GM04504 (cell line): ENCODE data around the gene LPGAT1.
"Not testable (repeated sequence)": the region's sequence is repeated elsewhere in the genome, so short reads cannot be mapped to it uniquely, and the experiment has no call there.

ENCODE experiments used
- DNase-seq: peaks from one replicate; pipeline ENCODE4 v3.0.0-alpha.2; 2012; ENCODE audit warnings: low read depth

LPGAT1 gene, protein sequence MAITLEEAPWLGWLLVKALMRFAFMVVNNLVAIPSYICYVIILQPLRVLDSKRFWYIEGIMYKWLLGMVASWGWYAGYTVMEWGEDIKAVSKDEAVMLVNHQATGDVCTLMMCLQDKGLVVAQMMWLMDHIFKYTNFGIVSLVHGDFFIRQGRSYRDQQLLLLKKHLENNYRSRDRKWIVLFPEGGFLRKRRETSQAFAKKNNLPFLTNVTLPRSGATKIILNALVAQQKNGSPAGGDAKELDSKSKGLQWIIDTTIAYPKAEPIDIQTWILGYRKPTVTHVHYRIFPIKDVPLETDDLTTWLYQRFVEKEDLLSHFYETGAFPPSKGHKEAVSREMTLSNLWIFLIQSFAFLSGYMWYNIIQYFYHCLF

DNA sequence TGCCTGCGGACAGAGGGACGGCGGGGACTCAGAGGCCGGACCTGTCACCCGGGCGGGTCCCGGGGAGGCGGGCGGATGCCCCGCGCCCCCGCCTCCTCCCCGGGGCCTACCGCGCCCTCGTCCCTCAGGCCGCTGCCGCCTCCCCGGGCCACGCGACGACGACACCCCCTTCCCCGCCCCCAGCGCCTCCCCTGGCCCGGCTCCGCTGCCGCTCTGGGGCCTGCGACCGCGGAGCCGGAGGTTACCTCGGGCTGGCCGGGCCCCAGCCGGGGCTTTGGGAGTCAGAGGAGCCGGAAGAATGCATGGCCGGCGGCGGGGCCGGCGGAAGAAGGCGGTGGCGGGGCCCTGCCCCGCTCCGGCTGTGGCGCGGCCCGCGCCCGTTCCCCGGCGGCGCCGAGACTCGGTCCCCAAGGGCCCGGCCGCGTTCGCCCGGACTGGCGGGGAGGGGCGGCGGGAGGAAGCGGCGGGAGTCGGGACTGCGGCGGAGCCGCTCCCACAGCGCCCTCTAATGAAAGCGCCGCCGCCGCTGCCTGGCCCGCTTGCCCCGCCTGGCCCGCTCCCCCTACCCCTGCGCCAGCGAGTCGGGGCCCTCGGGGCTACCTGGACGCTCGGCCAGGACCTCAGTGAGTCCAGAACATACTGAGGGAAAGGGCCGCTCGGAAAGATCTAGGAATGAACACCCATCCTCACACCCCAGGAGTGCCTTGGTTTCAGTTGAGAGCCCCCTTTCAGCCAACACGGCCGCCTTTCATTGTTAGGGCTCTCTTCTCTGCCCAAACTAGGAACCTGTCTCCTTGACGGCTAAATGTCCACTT is at the start of gene LPGAT1:
Gene LPGAT1, minus strand, starts transcription at position 436 of the 815 bp plus-strand sequence. CDS start 1,467 bp downstream, outside the sequence.
- peak; percentile 27 for DNase-seq

DNA sequence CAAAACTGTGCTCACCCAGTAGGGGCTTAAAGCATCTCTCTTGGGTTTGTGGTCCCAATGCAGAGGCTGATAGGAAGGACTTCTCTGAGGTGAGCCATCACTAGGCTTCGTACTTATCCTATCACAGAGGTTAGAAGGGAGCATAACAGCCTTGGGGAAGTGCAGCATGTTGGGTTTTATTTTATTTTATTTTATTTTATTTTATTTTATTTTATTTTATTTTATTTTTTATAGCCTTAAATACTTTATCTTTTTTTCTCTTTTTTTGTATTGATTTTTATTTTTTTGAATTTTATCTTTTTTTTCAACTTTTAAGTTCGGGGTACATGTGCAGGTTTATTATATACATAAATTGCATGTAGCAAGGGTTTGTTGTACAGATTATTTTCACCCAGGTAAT is 48.9 kb upstream of the LPGAT1 start:
- no peak for DNase-seq

DNA sequence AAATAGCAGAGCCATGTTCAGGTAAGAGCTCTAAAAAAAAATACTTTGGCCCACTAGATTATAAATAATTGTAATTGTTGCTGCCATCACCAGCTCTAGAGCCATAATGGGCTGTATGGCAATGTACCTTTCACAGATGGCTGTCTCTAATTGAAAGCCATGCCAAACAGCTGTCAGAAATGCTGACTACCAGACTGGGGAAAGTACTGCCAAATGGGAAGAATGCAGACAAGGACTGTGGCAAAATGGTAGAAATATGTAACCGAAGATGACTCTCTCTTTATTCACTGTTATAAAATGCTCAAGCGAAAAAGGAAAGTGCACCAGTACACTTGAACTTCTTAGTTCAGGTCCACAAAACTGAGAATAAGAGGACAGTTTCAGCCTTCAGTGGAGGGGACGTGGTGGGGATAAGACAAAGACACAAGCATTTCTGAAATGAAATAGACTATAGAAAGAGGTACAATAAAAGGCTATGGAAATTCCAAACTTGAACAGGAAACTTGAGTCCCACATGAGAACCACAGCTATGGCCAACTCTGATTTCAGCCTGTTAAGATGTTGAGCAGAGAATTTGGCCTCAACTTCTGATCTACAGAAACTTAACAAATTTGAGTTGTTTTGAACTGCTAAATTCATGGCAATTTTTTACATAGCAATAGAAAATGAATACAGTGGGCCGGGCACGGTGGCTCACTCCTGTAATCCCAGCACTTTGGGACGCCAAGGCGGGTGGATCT is 46.5 kb upstream of the LPGAT1 start:
- DNase-seq = peak; percentile 2

DNA sequence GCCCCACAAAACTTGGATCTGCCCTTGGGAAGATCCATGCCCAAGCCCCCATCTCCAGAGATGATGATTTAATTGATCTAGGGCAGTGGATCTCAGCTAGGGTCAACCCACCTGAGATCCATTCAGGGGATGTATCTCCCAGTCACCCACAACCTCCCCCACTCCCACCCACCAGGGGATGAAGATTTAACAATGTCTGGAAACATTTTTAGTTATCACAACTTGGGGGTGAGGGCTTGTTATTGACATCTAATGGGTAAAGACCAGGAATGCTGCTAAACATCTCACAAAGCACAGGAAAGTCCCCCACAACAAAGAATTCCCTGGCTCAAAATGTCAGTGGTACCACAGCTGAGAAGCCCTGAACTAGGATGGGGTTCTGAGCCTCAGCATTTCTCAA is 45.0 kb upstream of the LPGAT1 start:
- DNase-seq = no peak

DNA sequence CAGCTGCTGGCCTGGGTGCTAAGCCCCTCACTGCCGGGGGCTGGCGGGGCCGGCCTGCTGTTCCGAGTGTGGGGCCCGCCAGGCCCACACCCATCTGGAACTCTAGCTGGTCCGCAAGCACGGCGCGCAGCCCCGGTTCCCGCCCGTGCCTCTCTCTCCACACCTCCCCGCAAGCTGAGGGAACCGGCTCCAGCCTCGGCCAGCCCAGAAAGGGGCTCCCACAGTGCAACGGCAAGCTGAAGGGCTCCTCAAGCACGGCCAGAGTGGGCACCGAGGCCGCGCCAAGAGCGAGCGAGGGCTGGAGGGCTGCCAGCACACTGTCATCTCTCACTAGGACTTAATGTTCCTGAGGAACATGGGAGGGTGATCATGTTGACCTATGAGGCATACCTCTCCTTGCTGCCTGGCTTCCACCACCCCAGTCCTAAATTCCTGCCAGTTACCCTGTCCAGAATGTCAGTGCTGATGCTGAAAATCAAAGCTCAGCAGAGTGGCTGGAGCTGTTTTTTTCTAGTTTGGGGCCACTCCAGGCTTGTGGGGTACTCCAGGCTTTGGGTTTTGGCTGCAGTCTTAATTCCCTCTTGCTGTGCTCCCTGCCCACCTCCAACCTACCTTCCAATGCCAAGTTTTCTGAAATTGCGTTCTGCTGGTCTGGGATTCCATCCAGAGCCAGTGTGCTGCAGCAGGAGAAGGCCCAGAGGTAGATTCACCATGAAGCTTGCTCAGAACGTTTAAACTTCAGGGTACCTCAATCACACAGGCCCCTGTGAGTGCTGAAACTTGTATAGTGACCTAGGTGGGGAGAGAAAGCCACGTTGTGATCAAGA is 44.2 kb upstream of the LPGAT1 start:
- DNase-seq = no peak

DNA sequence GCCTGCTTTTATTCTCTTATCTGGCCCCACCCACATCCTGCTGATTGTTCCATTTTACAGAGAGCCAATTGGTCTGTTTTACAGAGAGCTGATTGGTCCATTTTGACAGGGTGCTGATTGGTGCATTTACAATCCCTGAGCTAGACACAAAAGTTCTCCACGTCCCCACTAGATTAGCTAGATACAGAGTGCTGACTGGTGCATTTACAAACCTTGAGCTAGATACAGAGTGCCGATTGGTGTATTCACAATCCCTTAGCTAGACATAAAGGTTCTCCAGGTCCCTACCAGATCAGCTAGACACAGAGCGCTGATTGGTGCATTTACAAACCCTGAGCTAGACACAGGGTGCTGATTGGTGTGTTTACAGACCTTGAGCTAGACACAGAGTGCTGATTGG is 43.2 kb upstream of the LPGAT1 start:
- DNase-seq = not testable (repeated sequence)

DNA sequence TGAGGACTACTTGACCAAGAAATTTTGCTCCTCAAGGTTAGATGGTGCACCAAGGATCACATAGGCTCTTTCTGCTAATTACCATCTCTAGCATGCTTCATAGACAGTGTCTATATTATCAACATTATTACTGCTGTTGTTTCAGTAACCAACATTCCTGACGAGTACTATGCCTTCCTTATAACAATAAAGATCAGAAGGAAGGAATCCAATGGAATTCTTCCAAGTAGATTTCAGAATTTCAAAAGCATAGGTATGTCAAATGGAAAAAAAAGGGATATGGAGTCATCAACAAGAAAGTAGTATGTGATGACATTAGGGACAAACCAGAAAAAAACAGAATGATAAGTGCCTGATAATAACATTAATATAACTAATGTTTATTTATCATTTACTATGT is 39.6 kb upstream of the LPGAT1 start:
- no peak for DNase-seq

DNA sequence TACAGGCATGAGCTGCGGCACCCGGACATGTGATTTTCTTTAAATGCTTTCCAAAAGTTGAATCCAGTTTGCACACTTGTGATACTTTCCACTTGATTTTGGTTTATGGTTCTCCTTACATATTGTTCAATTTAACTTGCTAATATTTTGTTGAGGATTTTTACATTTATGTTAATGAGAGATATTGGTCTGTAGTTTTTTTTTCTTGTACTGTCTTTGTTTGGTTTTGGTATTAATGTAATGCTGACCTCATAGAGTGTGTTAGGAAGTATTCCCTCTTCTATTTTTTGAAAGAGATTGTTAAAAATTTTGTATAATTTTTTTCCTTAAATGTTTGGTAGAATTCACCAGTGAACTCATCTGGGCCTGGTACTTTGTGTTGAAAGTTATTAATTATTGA is 34.6 kb upstream of the LPGAT1 start:
- DNase-seq = no peak

DNA sequence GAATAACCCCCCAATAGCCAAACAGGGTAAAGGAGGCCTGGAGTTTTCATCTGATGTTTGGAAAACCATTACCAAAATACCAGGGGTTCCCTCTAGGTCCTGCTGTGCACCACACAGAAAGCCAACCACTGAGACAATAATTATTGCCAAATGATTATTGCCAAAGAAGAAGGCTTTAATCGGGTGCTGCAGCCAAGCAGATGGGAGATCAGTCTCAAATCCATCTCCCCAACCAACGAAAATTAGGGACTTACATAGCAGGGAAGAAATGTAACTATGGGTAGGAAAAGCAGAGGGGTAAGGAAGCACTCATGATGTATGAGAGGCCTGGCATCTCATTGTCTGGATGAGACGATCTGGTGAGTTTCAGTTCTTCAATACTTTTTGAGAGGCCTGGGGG is 28.8 kb upstream of the LPGAT1 start:
- no peak for DNase-seq

DNA sequence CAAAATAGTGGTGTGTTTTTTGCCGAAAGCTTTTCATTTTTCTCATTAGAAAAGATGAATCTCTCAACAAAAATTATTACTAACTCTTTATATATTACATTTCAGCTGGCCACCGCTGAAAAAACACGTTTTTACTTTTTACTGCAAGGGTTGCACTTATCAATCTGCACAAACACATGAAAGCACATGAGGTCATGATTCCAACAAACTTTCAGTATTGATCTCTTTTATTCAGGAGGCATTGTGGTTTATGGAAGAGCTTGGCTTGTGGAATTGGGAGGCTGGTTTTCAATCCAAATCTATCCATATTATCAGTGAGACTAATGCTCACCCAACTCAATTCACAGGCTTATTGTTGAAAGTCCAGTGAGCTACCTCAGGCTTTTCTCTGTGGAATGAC is 20.6 kb upstream of the LPGAT1 start:
- DNase-seq = no peak

DNA sequence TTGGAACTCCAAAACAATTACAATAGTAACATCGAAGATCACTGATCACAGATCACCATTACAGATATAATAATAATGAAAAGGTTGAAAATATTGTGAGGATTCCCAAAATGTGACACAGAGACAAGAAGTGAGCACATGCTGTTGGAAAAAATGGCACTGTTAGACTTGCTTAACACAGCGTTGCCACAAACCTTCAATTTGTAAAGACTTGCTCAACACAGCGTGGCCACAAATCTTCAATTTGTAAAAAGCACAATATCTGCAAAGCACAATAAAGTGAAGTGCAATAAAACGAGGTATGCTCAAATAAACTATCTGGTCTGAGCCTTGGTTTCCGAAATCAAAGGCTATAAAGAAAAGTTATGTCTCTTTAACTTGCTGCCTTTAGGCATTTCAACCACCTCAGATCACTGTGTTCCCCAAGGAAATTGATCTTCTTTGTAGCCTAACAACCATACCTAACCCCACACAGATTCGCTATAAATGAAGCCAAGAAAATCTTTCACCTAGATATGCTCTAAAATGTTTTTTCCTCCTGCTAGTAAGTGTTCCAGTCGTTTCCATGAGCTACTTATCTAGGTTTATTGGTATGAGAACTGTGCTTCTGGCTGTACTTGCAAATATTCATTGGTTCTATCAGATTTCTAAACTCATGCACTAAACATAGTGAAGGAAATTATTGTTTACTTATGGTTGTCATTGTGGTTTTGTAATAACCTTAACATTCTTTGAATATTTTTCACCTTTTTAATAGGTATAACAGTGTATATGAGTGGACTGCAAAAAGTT is 13.1 kb upstream of the LPGAT1 start:
- DNase-seq = no peak

DNA sequence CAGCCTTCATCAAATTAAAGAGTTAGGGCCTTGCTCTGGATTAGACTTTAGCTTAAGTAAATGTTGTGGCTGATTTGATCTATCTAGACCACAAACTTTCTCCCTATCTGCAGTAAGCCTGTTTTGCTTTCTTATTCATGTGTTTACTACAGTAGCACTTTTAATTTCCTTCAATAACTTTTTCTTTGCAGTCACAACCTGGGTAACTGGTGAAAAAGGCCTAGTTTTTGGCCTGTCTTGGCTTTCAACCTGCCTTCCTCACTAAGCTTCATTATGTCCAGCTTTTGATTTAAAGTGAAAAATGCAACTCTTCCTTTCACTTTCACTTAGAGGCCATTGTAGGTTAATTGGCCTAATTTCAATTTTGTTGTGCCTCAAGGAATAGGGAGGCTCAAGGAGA is 12.5 kb upstream of the LPGAT1 start:
- DNase-seq = no peak

DNA sequence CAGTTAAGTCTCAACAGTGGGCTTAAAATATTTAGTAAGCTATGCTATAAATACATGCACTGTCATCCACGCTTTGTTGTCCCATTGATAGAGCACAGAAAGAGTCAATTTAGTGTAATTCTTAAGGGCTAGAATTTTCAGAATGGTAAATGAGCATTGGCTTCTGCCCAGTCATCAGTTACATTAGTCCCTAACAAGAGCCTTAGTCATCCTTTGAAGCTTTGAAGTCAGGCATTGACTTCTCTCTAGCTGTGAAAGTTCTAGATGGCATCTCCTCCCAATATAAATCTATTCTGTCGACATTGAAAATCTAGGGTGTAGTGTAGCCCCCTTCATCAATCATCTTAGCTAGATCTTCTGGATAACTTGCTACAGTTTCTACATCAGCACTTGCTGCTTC is 12.0 kb upstream of the LPGAT1 start:
- DNase-seq = no peak

DNA sequence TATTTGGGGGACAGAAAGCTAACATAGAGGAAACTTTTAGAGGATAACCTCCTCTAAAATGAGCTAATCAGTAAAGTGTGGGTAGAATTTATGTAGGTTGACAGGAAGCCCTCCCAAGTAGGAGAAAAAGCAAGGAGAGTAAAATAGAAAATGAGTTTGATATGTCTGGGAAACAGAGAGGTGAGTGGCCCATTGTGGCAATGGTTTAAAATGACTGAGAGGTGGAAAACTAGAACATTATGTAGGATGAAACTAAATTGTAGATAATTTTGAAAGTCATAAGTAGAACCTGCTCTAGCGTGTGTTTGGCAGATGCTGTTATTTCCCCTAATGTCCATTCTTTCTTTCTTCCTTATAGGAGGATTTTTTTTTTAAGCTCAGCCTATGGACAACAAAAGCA is 8.5 kb upstream of the LPGAT1 start:
- no peak for DNase-seq

DNA sequence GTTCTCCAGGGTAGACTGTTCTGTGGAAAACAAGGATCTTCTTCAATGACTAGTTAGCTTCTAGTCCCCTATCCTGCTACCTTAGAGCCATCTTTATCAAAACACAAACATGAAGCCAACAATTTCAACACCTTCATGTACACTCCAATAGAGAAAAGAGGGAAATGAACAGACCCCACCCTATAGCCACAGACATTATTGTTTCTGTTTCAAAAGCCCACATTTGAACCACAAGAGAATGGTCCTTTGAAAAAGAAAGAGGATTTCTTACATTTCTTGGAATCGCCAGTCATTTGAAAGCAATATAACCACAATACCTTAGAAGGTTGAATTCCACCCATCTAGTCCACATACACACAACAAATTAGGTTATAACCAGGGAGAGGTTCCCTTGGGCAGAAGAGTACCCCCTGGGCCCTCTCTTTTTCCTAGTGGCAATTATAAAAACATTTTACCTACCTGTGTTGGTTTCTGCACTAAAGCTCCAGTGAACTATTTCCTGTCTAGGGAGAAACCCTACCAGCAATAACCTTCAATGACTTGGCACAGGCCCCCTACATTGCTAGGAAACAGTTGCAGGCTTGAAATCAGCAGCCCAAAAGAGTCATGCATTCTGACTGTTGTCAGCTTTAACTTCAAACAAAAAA is 2.7 kb upstream of the LPGAT1 start:
- no peak for DNase-seq

DNA sequence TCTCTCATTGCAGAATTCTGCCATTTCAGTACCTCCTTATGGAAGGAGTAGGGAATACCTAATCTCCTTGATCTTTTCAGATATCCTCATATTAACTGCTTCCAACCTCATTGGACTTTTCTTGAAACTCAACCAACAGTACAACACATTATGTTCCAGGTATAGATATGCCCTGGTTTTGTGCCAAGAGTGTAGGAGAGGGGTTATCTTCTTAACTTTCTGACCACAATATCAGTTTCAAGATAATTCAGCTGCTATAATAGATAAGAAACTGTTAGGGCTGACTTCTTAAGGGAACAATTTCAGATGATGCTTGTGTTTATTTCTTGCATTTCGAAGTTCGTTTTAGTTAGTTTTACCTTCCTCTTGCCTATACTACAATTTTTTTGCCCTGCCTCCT is 2.1 kb upstream of the LPGAT1 start:
- DNase-seq = no peak

DNA sequence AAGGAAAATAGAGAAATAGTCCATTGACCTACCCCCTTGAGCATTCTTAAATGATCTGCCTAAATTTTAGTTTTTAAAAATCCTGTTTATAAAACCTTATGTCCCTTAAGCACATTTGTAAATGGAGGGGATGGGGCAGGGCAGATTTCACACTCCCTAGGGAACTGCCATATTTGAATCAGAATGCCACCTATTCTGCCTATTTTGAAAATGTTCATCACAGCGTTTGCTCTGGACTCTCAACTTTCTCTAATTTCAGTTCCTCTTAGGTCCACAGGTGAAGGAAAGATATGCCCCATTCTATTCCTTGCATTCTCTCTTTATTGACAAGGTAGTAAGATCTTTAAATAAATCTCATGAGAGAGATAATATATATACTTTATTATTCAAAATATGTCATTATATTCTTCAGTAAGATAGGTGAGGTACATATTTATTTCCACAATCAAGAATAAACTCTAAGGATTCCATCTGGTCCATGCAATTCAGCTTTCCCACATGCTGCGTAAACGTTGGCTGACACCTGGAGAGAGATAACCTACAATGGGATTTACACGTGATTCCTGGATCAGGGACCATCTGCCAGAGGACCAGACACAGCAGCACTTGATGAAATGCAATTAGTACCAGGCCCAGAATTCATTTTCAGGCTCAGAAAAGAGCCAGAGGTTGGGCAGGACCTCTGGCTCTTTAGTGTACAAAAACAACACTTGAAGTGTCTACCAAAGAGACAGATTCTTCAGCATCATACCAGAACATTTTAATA is 1.2 kb upstream of the LPGAT1 start:
- DNase-seq = no peak

DNA sequence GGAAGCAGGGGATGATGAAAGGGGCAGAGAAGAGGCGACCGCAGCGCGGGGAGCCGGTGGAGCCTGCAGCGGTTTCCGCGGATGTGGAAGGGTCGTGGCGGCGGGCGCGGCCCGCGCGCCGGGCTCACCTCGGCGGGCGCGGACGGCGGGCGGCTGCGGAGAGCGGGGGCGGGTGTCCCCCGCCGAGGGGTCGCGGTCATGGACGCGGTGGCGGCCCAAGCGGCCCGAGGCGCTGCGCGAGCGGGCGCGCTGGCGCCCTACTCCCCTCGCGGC is 572 bp downstream of the LPGAT1 start:
- DNase-seq = no peak

DNA sequence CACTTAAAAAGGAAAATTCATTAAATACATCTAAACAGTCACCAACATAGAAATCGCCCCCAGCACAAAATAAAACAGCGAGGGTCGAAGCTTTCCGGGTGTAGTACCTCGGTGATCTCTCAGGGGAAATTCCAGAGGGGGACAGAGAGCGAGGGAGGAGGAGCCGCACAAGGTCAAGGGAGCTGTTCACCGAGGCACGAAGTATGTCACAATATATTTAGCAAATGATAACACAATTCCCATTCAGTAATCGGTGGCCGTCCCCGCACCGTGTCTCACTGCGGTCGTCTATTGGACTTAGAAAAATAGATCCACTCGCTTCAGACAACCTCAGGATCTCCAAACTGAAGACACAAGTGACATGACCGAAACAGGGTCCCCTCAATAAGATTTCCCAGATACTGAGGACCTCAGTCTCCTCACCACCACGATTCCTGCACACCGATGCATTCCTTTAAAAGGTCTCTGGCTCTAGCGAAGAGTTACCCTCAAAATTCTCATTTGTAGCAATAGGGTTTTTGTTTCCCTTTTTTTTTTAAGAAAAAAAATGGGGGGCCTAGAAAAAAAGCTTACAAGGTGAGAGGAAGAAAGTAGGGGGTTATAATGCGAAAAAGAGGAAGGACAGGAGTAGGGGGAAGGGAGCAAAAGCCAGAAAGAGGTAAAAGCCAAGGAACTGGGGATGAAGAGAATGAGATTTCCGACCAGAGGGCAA is 1.1 kb downstream of the LPGAT1 start:
- peak; percentile 7 for DNase-seq
